ENCODE data around the gene SERPINI2.

SERPINI2 gene, protein sequence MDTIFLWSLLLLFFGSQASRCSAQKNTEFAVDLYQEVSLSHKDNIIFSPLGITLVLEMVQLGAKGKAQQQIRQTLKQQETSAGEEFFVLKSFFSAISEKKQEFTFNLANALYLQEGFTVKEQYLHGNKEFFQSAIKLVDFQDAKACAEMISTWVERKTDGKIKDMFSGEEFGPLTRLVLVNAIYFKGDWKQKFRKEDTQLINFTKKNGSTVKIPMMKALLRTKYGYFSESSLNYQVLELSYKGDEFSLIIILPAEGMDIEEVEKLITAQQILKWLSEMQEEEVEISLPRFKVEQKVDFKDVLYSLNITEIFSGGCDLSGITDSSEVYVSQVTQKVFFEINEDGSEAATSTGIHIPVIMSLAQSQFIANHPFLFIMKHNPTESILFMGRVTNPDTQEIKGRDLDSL

DNA sequence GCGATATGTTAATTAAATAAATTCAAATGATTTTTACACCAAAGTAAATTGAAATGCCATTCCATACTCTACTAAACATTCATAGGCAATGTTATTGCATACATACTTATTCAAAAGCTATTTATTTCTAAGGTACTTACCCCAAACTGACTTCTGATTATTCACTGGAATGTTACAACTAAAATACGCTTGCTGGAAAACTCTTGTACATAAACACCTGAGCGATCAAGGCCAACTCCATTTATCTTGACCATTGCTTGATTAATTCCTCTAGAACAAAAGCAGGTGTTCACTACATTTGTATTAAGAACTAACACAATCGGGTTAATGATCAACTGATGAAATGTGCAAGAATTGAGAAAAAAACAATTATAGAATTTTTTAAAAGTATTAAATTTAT is at the start of gene SERPINI2:
SERPINI2 (minus strand) TSS at position 180 of the 400 bp plus-strand sequence. CDS start 2,208 bp downstream, outside the sequence.
- no peak for DNase-seq

DNA sequence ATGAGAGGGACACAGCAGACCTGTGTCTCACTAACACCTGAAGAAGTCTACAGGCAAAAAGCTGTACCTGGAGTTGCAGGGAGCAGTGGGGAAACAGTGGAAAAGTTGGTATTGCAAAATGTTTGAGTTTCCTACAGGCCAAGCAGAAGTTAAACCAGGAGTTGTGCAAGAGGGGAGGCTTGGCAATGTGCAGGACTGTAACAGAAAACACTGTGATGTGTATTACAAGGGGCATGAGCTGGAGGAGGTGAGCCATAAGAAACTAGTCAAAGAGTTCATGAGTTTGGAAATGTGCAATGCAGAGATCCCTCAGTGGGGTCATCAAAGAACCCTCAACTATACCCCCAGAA is 47.1 kb upstream of the SERPINI2 start:
- DNase-seq: no peak

DNA sequence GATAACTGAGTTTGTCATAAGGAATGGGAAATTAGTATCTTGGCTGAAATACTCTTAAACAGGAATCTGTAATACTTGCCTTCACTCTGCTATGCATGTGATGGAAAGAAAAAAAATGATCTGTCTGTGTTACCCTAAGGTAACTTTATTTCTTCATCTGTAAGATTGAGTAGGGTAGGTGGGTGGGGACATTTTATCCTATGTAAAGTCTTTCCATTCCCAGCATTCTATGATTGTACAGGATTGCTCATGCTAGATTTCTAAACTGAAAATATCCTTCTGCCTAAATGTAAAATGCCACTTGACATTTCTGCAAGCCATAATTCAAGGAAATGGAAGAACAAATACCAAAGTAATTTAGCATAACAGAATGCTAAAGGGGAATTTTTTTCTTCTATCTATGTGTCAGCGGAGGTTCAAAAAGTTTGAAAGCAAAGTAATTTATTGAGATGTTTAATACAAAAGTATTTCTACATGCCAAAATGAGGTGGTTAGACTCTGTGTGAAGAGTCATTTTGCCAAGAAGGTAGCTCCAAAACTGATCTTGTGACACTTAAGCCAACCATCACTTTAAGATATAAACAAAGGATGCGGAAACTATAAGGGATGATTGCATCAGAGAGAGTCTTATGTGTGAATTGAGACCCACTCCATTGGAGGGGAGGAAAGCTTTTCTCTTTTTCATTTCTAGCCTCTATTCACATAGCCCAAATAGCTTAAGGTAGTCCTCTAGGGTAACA is 46.6 kb upstream of the SERPINI2 start:
- no peak for DNase-seq

DNA sequence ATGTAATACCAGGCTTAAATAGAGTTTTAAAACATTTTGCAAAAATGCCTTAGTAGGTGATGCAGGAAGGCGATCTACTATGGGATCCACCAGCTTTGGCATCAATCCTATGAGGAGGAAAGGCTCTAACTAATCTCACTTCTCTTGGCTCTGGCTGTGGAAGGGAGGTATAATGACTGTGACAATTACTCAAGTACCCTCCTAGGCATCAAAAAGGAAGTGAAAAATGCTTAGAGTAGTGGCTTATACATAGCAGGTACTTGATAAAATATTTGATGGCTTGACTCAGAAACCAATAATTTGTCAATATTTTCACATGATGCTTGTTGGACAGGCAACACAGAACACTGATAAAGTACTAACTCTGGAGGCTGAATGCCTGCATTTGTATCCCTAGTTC is 34.1 kb upstream of the SERPINI2 start:
- no peak for DNase-seq

DNA sequence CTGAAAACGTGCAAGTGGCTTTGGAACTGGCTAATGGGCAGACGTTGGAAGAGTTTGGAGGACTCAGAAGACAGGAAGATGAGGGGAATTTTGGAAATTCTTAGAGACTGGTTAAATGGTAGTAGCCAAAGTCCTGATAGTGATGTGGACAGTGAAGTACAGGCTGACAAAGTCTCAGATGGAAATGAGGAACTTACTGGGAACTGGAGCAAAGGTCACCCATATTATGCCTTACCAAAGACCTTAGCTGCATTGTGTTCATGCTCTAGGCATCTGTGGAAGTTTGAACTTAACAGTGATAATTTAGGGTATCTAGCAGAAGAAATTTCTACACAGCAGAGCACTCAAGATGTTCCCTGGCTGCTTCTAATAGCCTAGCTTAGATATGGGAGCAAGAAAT is 28.6 kb upstream of the SERPINI2 start:
- DNase-seq: no peak

DNA sequence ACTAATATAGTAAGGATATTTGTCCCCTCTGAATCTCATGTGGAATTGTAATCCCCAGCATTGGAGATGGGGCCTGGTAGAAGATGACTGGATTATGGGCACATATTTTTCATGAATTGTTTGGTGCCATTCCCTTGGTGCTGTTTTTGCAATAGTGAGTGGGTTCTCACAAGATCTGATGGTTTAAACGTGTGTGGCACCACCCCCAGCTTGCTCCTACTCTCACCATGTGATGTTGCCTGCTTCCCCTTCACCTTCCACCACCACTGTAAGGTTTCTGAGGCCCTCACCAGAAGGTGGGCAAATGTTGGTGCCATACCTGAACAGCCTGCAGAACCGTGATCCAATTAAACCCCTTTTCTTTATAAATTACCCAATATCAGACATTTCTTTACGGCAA is 28.1 kb upstream of the SERPINI2 start:
- DNase-seq: no peak

DNA sequence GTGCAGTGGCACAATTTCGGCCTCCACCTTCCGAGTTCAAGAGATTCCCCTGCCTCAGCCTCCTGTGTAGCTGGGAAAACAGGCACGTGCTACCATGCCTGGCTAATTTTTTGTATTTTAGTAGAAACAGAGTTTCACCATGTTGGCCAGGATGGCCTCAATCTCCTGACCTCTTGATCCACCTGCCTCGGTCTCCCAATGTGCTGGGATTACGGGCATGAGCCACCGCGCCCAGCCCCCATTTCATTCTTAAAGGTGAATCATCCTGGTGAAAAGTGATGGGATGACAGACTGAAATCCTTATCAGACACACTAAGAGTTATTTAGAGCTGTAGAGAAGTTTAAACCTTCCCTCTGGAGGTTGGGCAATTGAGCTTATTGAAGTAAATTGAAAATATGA is 24.1 kb upstream of the SERPINI2 start:
- no peak for DNase-seq

DNA sequence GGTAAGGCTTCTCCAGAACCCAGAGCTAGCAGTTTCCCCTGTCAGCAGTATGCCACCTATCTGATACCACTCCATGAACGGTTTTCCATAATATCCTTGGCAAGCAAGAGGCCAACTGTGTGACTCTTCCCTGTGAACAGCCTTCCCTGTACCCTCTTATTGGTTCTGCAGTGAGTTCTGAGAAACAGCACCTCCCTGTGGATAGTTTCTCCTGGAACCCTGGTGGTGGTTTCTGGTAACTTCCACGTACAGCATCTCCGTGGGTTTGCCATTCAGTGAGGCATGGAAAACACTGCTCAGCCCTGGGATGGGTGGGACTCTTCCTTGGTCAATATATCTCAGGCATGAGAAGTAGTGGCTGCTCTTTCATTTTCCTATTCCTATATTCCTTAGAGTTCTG is 19.4 kb upstream of the SERPINI2 start:
- DNase-seq: no peak

DNA sequence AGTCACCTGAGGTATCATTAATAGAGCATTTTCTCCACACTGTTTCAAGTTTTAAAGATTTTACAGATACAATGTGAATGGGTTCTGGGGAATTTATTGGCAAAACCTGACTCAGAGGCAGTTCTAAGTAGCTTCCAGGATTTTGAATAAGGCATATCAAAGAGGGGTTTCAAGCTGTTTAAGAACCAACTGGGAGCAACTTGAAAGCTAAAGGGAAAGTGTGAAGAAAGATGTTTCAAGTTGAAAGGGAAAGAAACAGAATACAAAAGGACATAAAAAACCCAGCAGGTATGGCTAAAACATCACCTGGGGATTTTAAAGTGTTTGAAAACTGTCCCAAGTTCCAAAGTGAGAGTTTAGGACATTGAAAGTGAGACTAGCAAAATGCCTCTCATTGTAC is 17.8 kb upstream of the SERPINI2 start:
- DNase-seq: no peak

DNA sequence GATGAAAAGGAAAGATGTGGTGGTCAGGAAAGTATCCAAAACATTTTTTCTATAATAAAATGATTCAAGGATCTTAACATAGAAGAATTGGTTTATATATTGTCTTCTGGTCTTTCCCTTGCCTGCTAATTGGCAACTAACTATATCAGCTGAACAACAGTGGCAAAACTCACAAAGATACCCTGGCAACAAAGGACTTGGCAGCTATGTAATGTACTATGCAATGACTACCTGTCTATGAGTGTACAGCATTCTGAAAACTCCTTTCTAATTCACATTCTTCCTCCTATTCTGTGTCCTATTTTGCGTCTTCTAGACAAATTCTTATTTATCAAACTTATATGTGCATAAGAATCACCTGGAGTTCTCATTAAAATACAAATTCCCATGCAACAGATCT is 15.7 kb upstream of the SERPINI2 start:
- DNase-seq: no peak

DNA sequence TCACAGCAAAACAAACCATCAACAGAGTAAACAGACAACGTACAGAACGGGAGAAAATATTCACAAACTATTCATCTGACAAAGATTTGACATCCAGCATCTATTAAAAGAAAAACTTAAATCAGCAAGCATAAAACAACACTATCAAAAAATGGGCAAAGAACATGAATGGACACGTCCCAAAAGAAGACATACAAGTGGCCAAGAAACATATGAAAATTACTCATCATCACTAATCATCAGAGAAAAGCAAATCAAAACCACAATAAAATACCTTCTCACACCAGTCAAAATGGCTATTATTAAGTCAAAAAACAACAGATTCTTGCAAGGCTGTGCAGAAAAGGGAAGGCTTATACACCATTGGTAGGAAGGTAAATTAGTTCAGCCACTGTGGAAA is 13.7 kb upstream of the SERPINI2 start:
- DNase-seq: no peak

DNA sequence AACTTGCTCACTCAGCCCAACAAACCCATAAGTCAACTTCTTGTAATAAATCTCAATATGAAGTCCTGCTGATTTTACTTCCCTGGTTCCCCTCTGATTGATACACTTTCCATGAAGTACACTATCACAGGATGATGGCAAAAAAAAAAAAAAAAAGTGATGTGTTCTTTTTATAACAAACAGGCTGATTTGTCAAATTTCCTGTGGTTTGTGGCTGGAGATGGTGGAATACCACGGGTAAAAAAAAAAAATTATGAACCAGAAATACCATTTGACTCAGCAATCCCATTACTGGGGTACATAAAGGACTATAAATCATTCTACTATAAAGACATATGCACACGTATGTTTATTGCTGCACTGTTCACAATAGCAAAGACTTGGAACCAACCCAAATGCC is 10.7 kb upstream of the SERPINI2 start:
- no peak for DNase-seq

DNA sequence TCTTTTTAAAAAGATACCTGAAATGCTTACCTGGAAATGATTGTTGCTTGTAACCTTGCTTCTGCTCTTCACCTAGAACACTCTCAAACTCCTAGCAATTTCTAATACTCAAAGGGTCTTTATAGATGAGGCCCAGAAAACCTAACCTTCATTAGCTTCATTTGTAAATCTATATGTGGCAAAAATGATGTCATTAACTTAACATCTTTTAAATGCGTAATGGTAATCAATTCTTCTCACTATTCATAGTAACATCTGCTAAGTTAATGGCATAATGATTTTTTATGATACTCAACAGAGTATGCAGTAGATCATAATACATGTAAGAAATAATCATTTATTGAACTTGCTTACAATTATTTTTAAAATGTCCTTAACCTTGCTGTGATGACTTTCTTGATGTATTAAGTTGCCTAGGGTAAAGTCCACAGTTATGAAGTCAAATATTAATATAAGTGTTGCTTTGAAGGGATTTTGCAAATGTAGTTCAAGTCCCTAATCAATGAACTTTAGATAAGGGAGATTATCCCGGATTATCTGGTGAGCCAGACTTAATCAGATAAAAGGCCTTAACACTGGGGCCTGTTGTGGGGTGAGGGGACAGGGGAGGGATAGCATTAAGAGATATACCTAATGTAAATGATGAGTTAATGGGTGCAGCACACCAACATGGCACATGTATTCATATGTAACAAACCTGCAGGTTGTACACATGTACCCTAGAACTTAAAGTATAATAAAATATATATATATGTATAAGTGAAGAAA is 10.1 kb upstream of the SERPINI2 start:
- DNase-seq: no peak

DNA sequence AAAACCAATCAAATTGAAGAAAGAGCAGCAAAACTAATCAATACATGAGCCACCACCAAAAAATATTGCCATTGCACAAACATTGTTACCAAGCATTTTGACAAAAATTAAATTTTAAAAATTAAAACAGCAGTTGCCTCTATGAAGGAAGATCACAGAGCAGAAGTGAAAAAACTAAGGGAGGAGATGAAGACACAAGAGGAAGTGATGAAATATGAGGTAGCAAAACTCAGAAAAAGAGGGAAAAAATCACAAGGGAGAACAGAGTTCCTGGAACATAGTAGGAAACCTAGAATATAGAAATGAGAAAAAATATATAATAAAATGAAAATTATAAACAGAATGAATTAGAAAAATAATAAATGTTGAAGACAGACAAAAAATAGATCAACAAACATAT is 7.3 kb upstream of the SERPINI2 start:
- DNase-seq: no peak

DNA sequence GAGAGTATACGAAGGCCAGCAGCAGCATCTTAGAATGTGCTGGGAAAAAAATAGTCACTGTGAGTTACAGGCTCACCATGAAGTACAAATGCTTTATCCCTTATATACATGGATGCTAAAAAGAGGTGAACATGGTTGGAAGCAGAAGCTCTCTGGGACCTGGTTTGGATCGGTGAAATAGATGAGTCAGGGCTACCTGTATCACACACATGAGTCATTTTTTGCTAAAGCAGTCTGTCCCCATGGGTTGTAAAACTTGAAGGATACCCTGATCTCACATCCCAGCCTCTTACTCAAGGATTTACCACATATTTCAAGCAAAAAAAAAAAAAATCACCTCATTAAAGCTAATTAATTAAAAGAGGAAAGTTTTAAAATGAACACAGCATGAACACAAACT is 6.9 kb upstream of the SERPINI2 start:
- no peak for DNase-seq

DNA sequence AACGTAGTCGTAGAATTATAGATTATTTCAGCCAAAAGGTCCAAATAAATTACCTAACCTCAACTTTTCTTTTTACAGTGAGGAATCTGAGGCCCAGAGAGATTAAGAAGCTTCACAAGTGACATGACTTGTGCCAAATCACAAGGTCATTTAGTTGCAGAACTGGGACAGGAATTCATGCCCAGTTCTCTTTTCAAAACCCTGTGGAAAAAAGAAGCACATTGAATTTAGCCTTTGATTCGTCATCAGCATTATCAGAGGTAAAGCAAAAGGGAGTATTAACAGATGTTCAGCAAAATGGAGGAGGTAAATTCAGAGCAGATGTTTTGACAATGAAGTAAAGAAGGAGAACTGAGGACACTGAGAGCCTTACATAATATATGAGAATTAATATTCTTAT is 4.5 kb downstream of the SERPINI2 start:
- DNase-seq: no peak

DNA sequence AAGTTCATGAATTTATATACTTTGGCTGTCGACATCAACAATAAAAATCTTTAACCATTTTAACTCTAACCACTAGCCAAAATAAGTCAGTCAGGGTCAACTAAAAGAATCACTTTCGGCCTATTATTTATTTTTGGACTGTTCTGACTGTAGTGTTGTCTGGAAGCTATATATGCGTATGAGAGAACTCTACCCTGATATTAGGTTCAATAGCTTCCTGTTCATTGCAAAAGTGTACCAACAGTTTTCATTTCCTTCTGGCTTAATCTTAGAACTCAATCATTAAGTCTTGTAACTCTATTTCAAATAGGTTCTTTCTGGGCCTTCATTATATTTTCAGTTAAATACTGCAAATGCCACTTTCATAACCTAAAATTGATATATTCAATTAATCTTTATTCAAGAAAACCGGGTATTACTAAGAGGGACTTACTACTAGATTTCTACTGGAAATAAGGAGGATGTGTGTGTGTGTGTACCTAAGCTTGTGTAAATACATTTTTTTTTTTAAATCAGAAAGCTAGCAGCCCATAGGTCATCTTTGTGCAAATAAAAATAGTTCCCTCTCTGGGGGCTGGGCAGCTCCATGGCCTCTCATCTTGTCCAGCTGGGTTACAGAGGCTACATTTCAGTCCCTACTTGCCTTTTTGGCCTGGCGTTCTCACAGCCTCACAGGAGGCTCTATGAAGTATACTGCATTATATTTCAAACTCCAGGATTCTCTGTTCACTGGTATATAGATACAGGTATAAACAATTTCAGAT is 5.8 kb downstream of the SERPINI2 start:
- no peak for DNase-seq

DNA sequence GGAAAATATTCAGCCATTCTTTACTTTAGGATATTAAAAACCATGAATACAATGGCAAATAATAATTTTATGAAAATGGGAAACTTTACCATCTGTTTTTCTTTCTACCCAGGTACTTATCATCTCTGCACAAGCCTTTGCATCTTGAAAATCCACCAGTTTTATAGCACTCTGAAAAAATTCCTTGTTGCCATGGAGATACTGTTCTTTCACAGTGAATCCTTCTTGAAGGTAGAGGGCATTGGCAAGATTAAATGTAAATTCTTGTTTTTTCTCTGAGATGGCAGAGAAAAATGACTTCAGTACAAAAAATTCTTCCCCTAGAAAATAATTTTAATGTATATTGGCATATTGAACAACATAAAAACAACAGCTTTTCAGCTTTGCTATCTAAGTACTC is 6.9 kb downstream of the SERPINI2 start:
- no peak for DNase-seq

DNA sequence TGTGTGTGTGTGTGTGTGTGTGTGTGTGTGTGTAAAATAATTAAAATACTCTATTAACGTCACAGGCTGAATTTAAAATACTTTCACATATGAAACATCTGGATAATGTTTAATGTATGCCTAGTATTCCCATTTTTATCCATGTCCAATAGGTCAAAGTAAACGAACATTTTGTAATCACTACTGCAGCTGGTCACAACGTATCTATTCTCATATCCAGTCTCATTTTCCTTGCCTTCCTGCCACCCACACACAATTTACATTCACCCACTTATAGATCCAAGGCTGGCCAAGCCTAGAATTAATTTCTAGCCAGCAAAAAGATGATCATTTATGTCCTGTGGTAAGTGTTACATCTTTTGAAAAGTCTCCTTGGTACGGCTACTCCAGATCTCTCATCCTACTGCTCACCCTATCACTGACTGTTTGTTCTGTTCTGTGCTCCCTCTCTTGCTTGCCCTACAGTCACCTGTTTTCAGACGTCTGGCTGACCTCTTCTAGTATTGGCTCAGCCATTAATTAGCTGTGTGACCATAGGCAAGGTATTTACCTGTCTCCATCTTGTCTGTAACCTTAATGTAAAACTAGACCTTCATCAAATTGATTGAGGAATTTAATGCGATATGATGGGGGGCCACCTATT is 17.6 kb downstream of the SERPINI2 start:
- no peak for DNase-seq

DNA sequence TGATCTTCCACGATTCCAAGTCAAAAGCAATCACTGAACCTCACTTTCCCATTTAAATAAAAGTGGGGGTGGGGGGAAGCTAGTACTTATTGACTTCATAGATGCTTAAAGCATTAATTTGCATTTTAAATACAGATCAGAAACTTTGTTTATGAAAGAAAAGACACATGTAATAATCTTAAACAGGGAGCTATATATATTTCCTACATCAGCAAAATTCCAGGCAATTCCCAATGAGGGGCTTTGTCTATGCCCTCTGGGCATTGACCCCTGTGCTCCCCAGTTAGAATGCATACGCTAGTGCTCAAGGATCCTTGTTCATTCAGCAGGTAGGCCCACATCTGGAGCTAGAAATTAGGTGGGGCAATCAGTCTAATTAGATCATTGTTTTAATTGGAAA is 20.0 kb downstream of the SERPINI2 start:
- DNase-seq: no peak

DNA sequence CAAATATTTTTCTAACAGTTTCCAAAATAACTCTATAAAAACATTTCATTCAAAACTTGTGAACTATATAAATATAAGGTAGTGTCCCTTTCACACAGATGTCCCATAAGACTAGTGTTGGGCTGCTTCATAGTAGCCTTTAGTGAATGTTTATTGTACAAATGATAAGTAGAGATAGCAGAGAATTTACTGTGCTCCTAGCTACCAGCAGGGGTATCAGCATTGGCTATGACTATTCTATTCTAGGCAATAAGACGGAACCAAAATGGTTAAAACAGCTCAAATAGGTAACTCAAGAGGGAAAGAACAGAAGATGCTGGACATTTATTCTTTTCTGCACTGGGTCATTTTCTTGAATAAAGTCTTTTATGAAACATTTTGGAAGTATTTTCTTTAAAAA is 22.6 kb downstream of the SERPINI2 start:
- DNase-seq: no peak

DNA sequence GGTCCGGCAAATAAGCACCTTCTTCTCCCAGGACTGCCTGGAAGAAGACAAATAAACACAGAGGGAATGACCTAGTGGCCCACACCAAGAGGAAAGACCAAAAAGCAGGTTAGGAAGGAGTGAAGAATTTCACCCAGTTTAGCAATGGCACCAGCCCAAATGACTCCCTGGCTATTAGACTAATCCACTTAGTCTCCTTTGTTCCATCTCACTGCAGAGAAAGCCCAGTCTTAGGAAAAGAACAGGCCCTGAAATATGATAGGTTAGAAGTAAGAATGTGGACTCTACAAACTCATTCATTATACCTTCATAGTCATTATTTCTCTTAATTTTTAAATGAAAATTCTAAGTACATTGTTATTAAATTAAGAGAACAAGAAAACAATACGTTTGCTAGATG is 23.2 kb downstream of the SERPINI2 start:
- no peak for DNase-seq

DNA sequence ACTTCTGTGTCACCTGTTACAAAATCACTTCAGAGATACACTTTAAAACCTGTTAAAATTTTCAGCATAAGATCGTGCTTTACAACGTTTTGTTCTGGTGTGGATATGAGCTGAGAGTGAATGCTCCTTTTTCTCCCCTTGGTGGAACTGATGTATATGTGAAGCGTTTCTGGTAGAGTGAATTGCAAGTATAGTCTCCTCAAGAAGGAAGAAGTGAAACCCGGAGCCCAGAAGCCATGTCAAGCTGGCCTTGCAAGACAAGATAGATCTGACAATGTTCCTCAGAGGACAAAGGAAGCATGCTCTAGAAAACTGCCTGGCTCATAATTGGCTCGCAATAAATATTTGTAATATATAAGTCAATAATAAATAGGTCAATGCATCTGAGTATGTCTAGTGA is 23.6 kb downstream of the SERPINI2 start:
- no peak for DNase-seq

Data from NCI-H774 (cell line).